T-cell (primary cell): Measurements from ENCODE around the gene RRAD. TPM values are rescaled to one million over a fixed set of nuclear protein-coding genes. Genes with fewer than 3 reads are reported as not detected.

Experiments used
- ATAC-seq, 4 experiments: fragments of 200-7000 bp in 3 of 4; fragments of 150-1000 bp in 1 of 4; cut with Tn5 transposase; replicated peaks in 1 of 4; 1 replicate in 3 of 4; 2 replicates in 1 of 4; pipeline ENCODE4 v1.10.0; 2021; ENCODE audit warnings: moderate library complexity in 3 of 4, mild to moderate bottlenecking in 2 of 4, moderate number of reproducible peaks in 1 of 4
- CTCF ChIA-PET, 2 donors: fragments of 300-600 bp; sonication (Branson Sonifier 250); formaldehyde crosslinking; loops; one replicate each; lab custom pipeline; 2022; ENCODE audit warnings: antibody characterized with exemption in 2 of 2; lab: Charles Lee
- POLR2A ChIA-PET, 2 donors: fragments of 300-600 bp; sonication (Branson Sonifier 250); formaldehyde crosslinking; loops; one replicate each; lab custom pipeline; 2022; ENCODE audit warnings: antibody characterized with exemption in 2 of 2; lab: Charles Lee
- DNase-seq, 35 experiments: peaks; one replicate each; pipeline versions ENCODE4 v3.0.0 to v3.0.0-alpha.2; 2013 to 2023
- H3K27ac ChIP-seq: one replicate; pipeline ENCODE4 v1.5.1; 2013; ENCODE audit warnings: low read length
- H3K27me3 ChIP-seq, 2 experiments: replicated peaks in 1 of 2; 1 replicate in 1 of 2; 2 replicates in 1 of 2; pipeline versions ENCODE4 v1.6.1 to v1.7.0; 2013; ENCODE audit warnings: low read length in 1 of 2, mixed read lengths in 1 of 2; ENCODE audit not compliant: control insufficient read depth in 2 of 2, insufficient read depth in 2 of 2; ENCODE audit errors: extremely low read depth in 1 of 2
- H3K36me3 ChIP-seq, 2 donors: 1 replicate in 1 of 2; 2 replicates in 1 of 2; pipeline versions ENCODE4 v1.6.1 to v1.7.0; 2013; ENCODE audit warnings: low read length in 1 of 2; ENCODE audit not compliant: control insufficient read depth in 2 of 2, insufficient read depth in 1 of 2; ENCODE audit errors: extremely low read depth in 1 of 2
- H3K4me1 ChIP-seq, 2 experiments: 1 replicate in 1 of 2; 2 replicates in 1 of 2; pipeline versions ENCODE4 v1.6.1 to v1.7.0; 2013; ENCODE audit warnings: low read length in 2 of 2, mixed read lengths in 1 of 2; ENCODE audit not compliant: insufficient read depth in 2 of 2, control insufficient read depth in 1 of 2; ENCODE audit errors: extremely low read depth in 1 of 2
- H3K4me3 ChIP-seq, 2 donors: 1 replicate in 1 of 2; 2 replicates in 1 of 2; pipeline versions ENCODE4 v1.5.1 to v1.7.0; 2013; ENCODE audit warnings: mild to moderate bottlenecking in 2 of 2, low read length in 1 of 2, moderate library complexity in 1 of 2; ENCODE audit not compliant: control insufficient read depth in 1 of 2; ENCODE audit errors: extremely low read depth in 1 of 2
- H3K9me3 ChIP-seq: 2 replicates; pipeline ENCODE4 v1.7.0; 2013
- H3K27ac Mint-ChIP-seq, 2 donors: one replicate each; pipeline ENCODE4 v1.8.0; 2020 to 2021; ENCODE audit warnings: mild to moderate bottlenecking in 2 of 2, mixed read lengths in 2 of 2
- H3K27me3 Mint-ChIP-seq, 2 donors: one replicate each; pipeline ENCODE4 v1.8.0; 2021 to 2022; ENCODE audit warnings: mixed read lengths in 2 of 2
- H3K36me3 Mint-ChIP-seq: one replicate; pipeline ENCODE4 v1.8.0; 2021; ENCODE audit warnings: mixed read lengths
- H3K4me1 Mint-ChIP-seq, 3 donors: one replicate each; pipeline ENCODE4 v1.8.0; 2020 to 2022; ENCODE audit warnings: mixed read lengths in 3 of 3, mild to moderate bottlenecking in 1 of 3
- H3K4me3 Mint-ChIP-seq, 3 donors: one replicate each; pipeline ENCODE4 v1.8.0; 2020 to 2022; ENCODE audit warnings: mild to moderate bottlenecking in 3 of 3, mixed read lengths in 3 of 3, moderate library complexity in 3 of 3
- H3K9me3 Mint-ChIP-seq, 3 donors: one replicate each; pipeline ENCODE4 v1.8.0; 2020 to 2022; ENCODE audit warnings: mixed read lengths in 3 of 3
- WGBS: methylation state at CpG from one replicate; pipeline ENCODE4 v1.1.5; 2013; ENCODE audit warnings: missing lambda C conversion rate; ENCODE audit not compliant: insufficient coverage; 5-methylcytosine and 5-hydroxymethylcytosine counted together
- total RNA-seq, 35 experiments: library from RNA in 6 of 35; stranded (reverse) in 6 of 35; fragments of 120-200 nt in 1 of 35; gene quantifications; one replicate each; pipeline versions ENCODE4 v1.2.1 to v1.2.4 and lab custom pipeline; 2013 to 2026

Gene RRAD
- total RNA-seq, 5 donors from 2014 or later (not counting 1 experiment from before 2014, with no cell fraction given), result 0.28 to 1.1 (median 0.53) TPM; not detected in 1

GRCh38 chr16:66888647-66889615, 36.4 kb downstream of the RRAD start:
- Mint-ChIP-seq H3K27ac (no peak overlapping the region), H3K27me3 (no peaks in the 10 kb centered on the region), H3K4me3 (no peak overlapping the region), H3K4me1 (peaks cover 14 to 29% (median 23%) of the 10 kb centered on the region in 3 donors), H3K36me3 (peaks cover 20% of the 10 kb centered on the region), H3K9me3 (no peaks in the 10 kb centered on the region)
- no peaks in the 10 kb centered on the region for H3K27me3 ChIP-seq
- WGBS, result 91% methylated on average over 3 of the region's 6 CpGs
- ChIA-PET POLR2A (interaction anchor here in 1 of 2 donors (0.6 kb wide), 1 partner anchor 10 kb away, joined by 3 read pairs; no protein-coding TSS in a partner anchor), CTCF (no interaction called here)
- H3K27ac ChIP-seq, result no peak overlapping the region
- H3K4me1 ChIP-seq, result peaks cover 0 to 10% of the 10 kb centered on the region in 2 experiments
- no peak for ATAC-seq
- no peak overlapping the region for H3K4me3 ChIP-seq
- H3K36me3 ChIP-seq, result peaks cover 23 to 28% of the 10 kb centered on the region in 2 donors
- no peaks in the 10 kb centered on the region for H3K9me3 ChIP-seq
- DNase-seq, result no peak

GRCh38 chr16:66886914-66887313, 38.4 kb downstream of the RRAD start:
- H3K36me3 Mint-ChIP-seq, result peaks cover 20% of the 10 kb centered on the region
- peaks cover 0 to 3% of the 10 kb centered on the region in 2 experiments for H3K4me1 ChIP-seq
- POLR2A ChIA-PET, result no interaction called here
- no peaks in the 10 kb centered on the region for H3K27me3 Mint-ChIP-seq
- peaks cover 16 to 27% (median 17%) of the 10 kb centered on the region in 3 donors for H3K4me1 Mint-ChIP-seq
- no peak overlapping the region for H3K4me3 ChIP-seq
- H3K9me3 ChIP-seq, result no peaks in the 10 kb centered on the region
- DNase-seq (no peak), ATAC-seq (no peak)
- peaks cover 23 to 28% of the 10 kb centered on the region in 2 donors for H3K36me3 ChIP-seq
- H3K9me3 Mint-ChIP-seq, result no peaks in the 10 kb centered on the region
- H3K27ac Mint-ChIP-seq, result no peak overlapping the region
- no peak overlapping the region for H3K4me3 Mint-ChIP-seq
- no peaks in the 10 kb centered on the region for H3K27me3 ChIP-seq
- CTCF ChIA-PET, result no interaction called here
- H3K27ac ChIP-seq, result no peak overlapping the region
- WGBS, result no CpG with 5 or more reads among the region's 3 CpGs

- Mint-ChIP-seq H3K27me3 (no peaks in the 10 kb centered on the region), H3K4me3 (no peak overlapping the region), H3K9me3 (no peaks in the 10 kb centered on the region), H3K36me3 (peaks cover 20% of the 10 kb centered on the region), H3K27ac (no peak overlapping the region), H3K4me1 (peaks cover 22 to 33% (median 22%) of the 10 kb centered on the region in 3 donors)
- CTCF ChIA-PET, result no interaction called here
- no CpG with 5 or more reads among the region's 2 CpGs for WGBS
- DNase-seq (no peak), ATAC-seq (no peak)
- Histone ChIP-seq H3K36me3 (peaks cover 23 to 28% of the 10 kb centered on the region in 2 donors), H3K9me3 (no peaks in the 10 kb centered on the region), H3K4me3 (no peak overlapping the region), H3K27me3 (no peaks in the 10 kb centered on the region), H3K27ac (no peak overlapping the region), H3K4me1 (peaks cover 0 to 8% of the 10 kb centered on the region in 2 experiments)
- POLR2A ChIA-PET, result no interaction called here
Observed at GRCh38 chr16:66886321-66886720, 39.0 kb downstream of the RRAD start.

GRCh38 chr16:66885491-66885890, 39.8 kb downstream of the RRAD start:
- Mint-ChIP-seq H3K9me3 (no peaks in the 10 kb centered on the region), H3K27ac (no peak overlapping the region), H3K4me3 (no peak overlapping the region), H3K27me3 (no peaks in the 10 kb centered on the region), H3K4me1 (peaks cover 22 to 33% (median 23%) of the 10 kb centered on the region in 3 donors), H3K36me3 (peaks cover 20% of the 10 kb centered on the region)
- H3K27me3 ChIP-seq, result no peaks in the 10 kb centered on the region
- ChIA-PET CTCF (no interaction called here), POLR2A (no interaction called here)
- H3K4me3 ChIP-seq, result no peak overlapping the region
- 91% methylated on average over 10 of the region's 12 CpGs for WGBS
- peaks cover 23 to 28% of the 10 kb centered on the region in 2 donors for H3K36me3 ChIP-seq
- ATAC-seq (no peak), DNase-seq (no peak)
- H3K9me3 ChIP-seq, result no peaks in the 10 kb centered on the region
- no peak overlapping the region for H3K27ac ChIP-seq
- peaks cover 3 to 15% of the 10 kb centered on the region in 2 experiments for H3K4me1 ChIP-seq

GRCh38 chr16:66882702-66883101, 42.6 kb downstream of the RRAD start:
- H3K36me3 Mint-ChIP-seq, result peaks cover 20% of the 10 kb centered on the region
- Histone ChIP-seq H3K27me3 (no peaks in the 10 kb centered on the region), H3K36me3 (peaks cover 18 to 25% of the 10 kb centered on the region in 2 donors), H3K4me3 (no peak overlapping the region), H3K4me1 (peaks cover 3 to 23% of the 10 kb centered on the region in 2 experiments), H3K9me3 (no peaks in the 10 kb centered on the region), H3K27ac (no peak overlapping the region)
- H3K4me1 Mint-ChIP-seq, result peaks cover 33 to 52% (median 38%) of the 10 kb centered on the region in 3 donors
- peak overlapping the region in 1 of 3 donors; percentile 21 for H3K4me3 Mint-ChIP-seq
- H3K9me3 Mint-ChIP-seq, result no peaks in the 10 kb centered on the region
- ATAC-seq (no peak), DNase-seq (no peak)
- no CpG with 5 or more reads among the region's 3 CpGs for WGBS
- no peaks in the 10 kb centered on the region for H3K27me3 Mint-ChIP-seq
- ChIA-PET POLR2A (no interaction called here), CTCF (interaction anchor here (1.5 to 1.7 kb wide), 2 partner anchors 10 to 16 kb away, joined by 4 to 8 read pairs; no protein-coding TSS in a partner anchor)
- no peak overlapping the region for H3K27ac Mint-ChIP-seq

DNA sequence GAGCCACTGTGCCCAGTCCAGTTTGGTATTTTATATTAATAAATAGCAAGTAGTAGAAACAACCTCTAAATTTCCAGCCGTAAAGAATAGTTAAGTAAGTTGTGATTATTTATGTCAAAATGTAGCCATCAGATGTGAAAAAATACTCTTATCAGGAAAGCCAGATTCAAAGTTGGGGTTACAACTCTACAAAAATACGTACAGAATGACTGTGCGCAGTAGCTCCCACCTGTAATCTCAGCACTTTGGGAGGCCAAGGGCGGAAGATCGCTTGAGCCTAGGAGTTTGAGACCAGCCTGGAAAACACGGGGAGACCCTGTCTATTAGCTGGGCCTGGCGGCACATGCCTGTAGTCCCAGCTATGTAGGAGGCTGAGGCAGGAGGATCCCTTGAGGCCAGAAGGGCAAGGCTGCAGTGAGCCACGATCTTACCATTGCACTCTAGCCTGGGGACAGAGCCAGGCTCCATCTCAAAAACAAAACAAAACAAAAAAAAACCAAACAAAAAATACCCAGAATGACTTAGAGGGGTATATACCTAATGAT, 43.3 kb downstream of the RRAD start:
- no peak overlapping the region for H3K27ac Mint-ChIP-seq
- H3K36me3 ChIP-seq, result peaks cover 18 to 25% of the 10 kb centered on the region in 2 donors
- no peaks in the 10 kb centered on the region for H3K27me3 Mint-ChIP-seq
- ATAC-seq (no peak), DNase-seq (no peak)
- peaks cover 3 to 23% of the 10 kb centered on the region in 2 experiments for H3K4me1 ChIP-seq
- CTCF ChIA-PET, result interaction anchor here (0.5 to 1.7 kb wide), 7 partner anchors 9 to 644 kb away, joined by 3 to 8 read pairs (median 3); no protein-coding TSS in a partner anchor
- POLR2A ChIA-PET, result interaction anchor here (0.6 kb wide), 2 partner anchors 62 to 1243 kb away, joined by 3 read pairs; no protein-coding TSS in a partner anchor
- no peaks in the 10 kb centered on the region for H3K9me3 ChIP-seq
- peaks cover 20% of the 10 kb centered on the region for H3K36me3 Mint-ChIP-seq
- peak overlapping the region; percentile 49 to 99 (median 53) for H3K4me3 Mint-ChIP-seq
- 95% methylated on average over 5 of the region's 8 CpGs for WGBS
- no peak overlapping the region for H3K27ac ChIP-seq
- no peak overlapping the region for H3K4me3 ChIP-seq
- H3K9me3 Mint-ChIP-seq, result no peaks in the 10 kb centered on the region
- H3K4me1 Mint-ChIP-seq, result peaks cover 33 to 48% (median 36%) of the 10 kb centered on the region in 3 donors
- H3K27me3 ChIP-seq, result no peaks in the 10 kb centered on the region
